Right cardiac atrium (tissue), 5 donors: Measurements from ENCODE around the gene IGF1R. TPM values are rescaled to one million over a fixed set of nuclear protein-coding genes. Genes with fewer than 3 reads are reported as not detected.

ENCODE experiments used
- ATAC-seq, 2 donors: fragments of 200-7000 bp; cut with Tn5 transposase; one replicate each; pipeline versions ENCODE4 v1.8.0 to v1.9.1; 2020; ENCODE audit warnings: moderate library complexity in 2 of 2, mild to moderate bottlenecking in 1 of 2
- DNase-seq, 3 donors: peaks; one replicate each; pipeline ENCODE4 v3.0.0-alpha.2; 2020
- H3K27ac ChIP-seq: one replicate; pipeline ENCODE4 v1.5.1; 2013; ENCODE audit warnings: mild to moderate bottlenecking, low read length, control low read depth, moderate library complexity
- H3K27me3 ChIP-seq: one replicate; pipeline ENCODE4 v1.6.1; 2013; ENCODE audit not compliant: control insufficient read depth, insufficient read depth
- H3K4me1 ChIP-seq: one replicate; pipeline ENCODE4 v1.6.1; 2013; ENCODE audit warnings: low read length; ENCODE audit not compliant: control insufficient read depth, insufficient read depth
- H3K4me3 ChIP-seq: one replicate; pipeline ENCODE4 v1.5.1; 2013; ENCODE audit warnings: low read length, control low read depth
- H3K9me3 ChIP-seq: one replicate; pipeline ENCODE4 v1.6.1; 2013; ENCODE audit warnings: low read length; ENCODE audit not compliant: control insufficient read depth
- WGBS: extraction: QIAGEN DNeasy Blood & Tissue Kit; methylation state at CpG from one replicate; pipeline ENCODE4 v1.1.7; 2013; 5-methylcytosine and 5-hydroxymethylcytosine counted together
- intact Hi-C, 4 donors: fragments of 100-400 bp; cut with DNase I; formaldehyde crosslinking; loops; one replicate each; pipeline versions ENCODE4 v1.11.0 to v1.14.0; 2022 to 2023
- polyA plus RNA-seq: library from polyadenylated mRNA; stranded (reverse); fragments of 200-250 nt; gene quantifications from one replicate; pipeline ENCODE4 v1.2.3, GENCODE V29; 2013
- total RNA-seq, 4 donors: library from RNA; stranded (reverse); fragmentation: NEBNext Ultra II Directional; extraction: Animal tissue kit (Norgen Biotek cat#: 25700); gene quantifications; one replicate each; pipeline ENCODE4 v1.2.1, GENCODE V29; 2021
- donor health status: healthy with polysubstance abuse.
- donor health status: DM: no; HTN: yes; CAD: no.
- donor health status: DM: no; HTN: no; CAD: no.
- donor health status: DM: no; HTN: yes; CAD: no; lungs with severe emphysema.
- donor health status: DM: yes; HTN: yes; CAD: no.

IGF1R gene
- total and polyA plus RNA-seq, 5 donors, result 9.0 to 52.3 (median 34.4) TPM

DNA sequence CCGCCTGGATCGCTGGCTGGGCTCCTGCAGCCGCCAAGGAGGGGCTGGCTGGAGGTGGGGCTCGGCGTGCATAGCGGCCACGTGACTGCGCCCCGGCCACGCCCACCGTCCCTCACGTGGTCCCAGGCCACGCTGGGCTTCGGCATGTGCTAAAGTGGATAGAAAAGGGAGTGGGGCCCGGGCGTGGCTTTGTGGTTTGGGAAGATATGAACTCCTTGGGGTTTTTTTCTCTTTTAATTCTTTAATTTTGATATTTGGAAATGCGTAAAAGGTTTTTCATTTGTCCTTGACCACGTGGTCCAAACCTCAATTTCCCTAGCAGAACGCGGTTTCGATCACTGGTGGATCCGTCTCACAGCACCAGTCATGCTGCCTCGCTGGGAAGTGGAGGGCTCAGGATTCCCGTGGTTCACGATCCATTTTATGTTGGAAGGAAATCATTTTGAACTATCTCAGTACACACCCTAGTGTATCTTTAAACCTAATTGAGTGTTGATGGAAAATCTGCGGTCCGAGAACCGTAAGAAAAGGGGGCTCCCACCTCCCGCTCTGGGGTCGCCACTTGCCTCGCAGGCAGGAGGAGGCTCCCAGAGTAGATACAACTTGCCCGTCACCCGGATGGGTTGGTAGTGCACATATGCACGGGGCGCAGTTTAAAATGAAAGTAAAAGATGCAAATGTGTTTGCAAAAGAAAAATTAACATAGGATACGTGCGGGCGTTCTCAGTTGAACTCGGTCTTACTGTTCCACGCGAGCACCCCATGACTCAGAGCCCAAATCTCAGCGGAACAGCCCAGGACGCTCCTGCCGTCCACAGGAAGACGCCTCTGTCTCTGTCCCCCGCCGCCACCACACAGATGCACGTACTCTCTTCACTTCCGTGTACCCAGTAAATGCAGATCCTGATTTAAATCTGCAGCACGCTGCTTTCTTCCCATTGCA, 217.3 kb downstream of the IGF1R start:
- peak overlapping the region; percentile 53 for H3K27ac ChIP-seq
- 35% methylated on average over 50 of the region's 50 CpGs for WGBS
- ATAC-seq, result peak; percentile 93
- no peaks in the 10 kb centered on the region for H3K9me3 ChIP-seq
- no peaks in the 10 kb centered on the region for H3K27me3 ChIP-seq
- H3K4me1 ChIP-seq, result peaks cover 8% of the 10 kb centered on the region
- H3K4me3 ChIP-seq, result peak overlapping the region; percentile 73
- intact Hi-C loops, result loop anchor here in 1 of 4 donors (10.0 kb wide), 1 partner anchor 349 kb away; no protein-coding TSS in a partner anchor
- peak; percentile 86 to 94 (median 92) for DNase-seq

DNA sequence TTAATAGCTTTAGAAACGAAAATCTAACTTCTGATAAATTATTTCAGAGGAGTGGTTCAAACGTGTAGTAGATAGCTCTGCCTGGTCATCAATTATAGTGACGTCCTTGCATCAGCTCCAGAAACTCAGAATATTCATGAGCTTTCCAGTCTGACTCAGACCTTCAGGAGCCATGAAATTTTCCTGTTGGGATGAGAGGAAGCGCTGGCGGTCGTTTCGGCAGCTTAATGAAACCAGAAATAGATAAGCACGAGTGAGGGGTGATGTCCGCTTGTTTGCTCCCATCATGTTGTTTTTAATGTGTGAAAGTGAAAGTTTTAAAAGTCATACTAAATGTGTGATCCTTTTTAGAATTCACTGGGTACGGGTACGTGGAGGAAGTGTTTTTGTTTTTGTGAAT, 218.2 kb downstream of the IGF1R start:
- 12% methylated on average over 11 of the region's 11 CpGs for WGBS

DNA sequence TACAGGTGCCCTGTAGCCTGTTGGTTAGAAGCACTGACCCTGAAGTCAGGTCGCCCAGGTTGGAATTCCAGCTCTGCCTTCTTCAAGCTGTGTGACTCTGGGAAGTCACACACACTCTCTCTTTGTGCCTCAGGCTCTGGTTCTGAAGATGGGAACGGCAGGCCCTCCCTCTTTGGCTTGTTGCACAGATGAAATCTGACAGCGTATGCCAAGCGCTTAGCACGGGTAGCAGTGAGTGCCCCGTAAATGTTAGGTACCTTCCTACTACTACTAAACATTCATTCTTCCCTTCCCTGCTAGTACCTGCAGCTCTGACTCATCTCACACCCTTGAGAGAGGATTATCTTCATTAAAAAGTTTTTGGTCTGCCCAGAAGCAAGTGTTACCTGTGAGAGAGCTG, 220.2 kb downstream of the IGF1R start:
- DNase-seq (no peak), ATAC-seq (no peak)
- Histone ChIP-seq H3K4me1 (peaks cover 8% of the 10 kb centered on the region), H3K27me3 (no peaks in the 10 kb centered on the region), H3K4me3 (no peak overlapping the region), H3K27ac (peak overlapping the region; percentile 42), H3K9me3 (no peaks in the 10 kb centered on the region)
- WGBS, result 74% methylated on average over 6 of the region's 6 CpGs
- intact Hi-C loops, result loop anchor here in 1 of 4 donors (10.0 kb wide), 1 partner anchor 346 kb away; no protein-coding TSS in a partner anchor

More for the DNA sequence above, 218.2 kb downstream of the IGF1R start:
- H3K4me3 ChIP-seq, result peak overlapping the region; percentile 73
- peaks cover 8% of the 10 kb centered on the region for H3K4me1 ChIP-seq
- intact Hi-C loops, result loop anchor here in 1 of 4 donors (10.0 kb wide), 1 partner anchor 348 kb away; no protein-coding TSS in a partner anchor
- DNase-seq (peak in 1 of 3 donors; percentile 57), ATAC-seq (peak in 1 of 2 donors; percentile 65)
- H3K27me3 ChIP-seq, result no peaks in the 10 kb centered on the region
- H3K27ac ChIP-seq, result peak overlapping the region; percentile 43
- H3K9me3 ChIP-seq, result no peaks in the 10 kb centered on the region

DNA sequence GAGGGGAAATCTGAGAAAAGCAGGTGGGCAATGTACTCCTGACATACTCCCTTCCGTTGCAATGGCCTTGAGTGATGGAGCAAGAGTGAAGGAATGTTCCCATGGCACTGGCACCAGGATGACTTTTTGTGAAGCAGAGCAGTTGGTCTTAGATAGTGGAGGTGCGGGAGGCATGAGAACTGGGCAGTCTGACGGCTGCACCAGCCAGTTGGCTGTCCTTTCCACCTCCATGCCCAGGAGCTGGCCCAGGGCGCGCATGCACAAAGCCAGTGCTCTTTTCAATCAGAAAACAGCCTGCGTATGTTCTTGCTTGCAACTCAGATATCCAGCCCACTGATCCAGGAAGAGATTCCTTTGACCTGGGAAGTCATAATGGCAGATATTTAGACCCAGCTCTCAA, 222.4 kb downstream of the IGF1R start:
- H3K27ac ChIP-seq, result peak overlapping the region; percentile 77
- H3K4me3 ChIP-seq, result no peak overlapping the region
- peaks cover 12% of the 10 kb centered on the region for H3K4me1 ChIP-seq
- no peaks in the 10 kb centered on the region for H3K27me3 ChIP-seq
- H3K9me3 ChIP-seq, result no peaks in the 10 kb centered on the region
- 76% methylated on average over 6 of the region's 6 CpGs for WGBS
- DNase-seq (peak in 2 of 3 donors; percentile 78 to 80), ATAC-seq (peak; percentile 77 to 82)
- intact Hi-C loops, result loop anchor here in 1 of 4 donors (10.0 kb wide), 1 partner anchor 194 kb away; no protein-coding TSS in a partner anchor

DNA sequence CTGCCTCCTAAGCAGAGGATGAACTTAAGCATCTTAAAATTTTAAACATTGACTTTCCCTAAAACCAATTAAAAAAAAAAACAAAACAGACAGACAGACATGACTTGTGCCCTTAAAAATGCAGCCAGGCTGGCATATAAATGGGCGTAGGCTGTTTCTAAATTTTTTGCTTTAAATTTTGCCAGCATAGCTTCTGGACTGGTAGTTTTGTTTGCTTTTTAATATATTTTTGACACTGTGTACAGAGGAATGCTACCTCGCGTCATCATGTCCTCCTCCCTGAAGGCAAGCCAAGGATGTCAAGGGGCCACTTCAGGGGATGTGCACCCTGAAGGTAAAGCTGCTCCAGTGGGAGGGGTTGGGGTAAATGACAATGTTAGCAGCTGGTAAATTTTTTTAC, 224.4 kb downstream of the IGF1R start:
- H3K4me1 ChIP-seq, result peaks cover 12% of the 10 kb centered on the region
- no peaks in the 10 kb centered on the region for H3K9me3 ChIP-seq
- no peak for DNase-seq
- no peak overlapping the region for H3K4me3 ChIP-seq
- intact Hi-C loops, result loop anchor here in 1 of 4 donors (10.0 kb wide), 1 partner anchor 192 kb away; no protein-coding TSS in a partner anchor
- 83% methylated on average over 3 of the region's 3 CpGs for WGBS
- ATAC-seq, result no peak
- H3K27me3 ChIP-seq, result no peaks in the 10 kb centered on the region
- peak overlapping the region; percentile 64 for H3K27ac ChIP-seq

DNA sequence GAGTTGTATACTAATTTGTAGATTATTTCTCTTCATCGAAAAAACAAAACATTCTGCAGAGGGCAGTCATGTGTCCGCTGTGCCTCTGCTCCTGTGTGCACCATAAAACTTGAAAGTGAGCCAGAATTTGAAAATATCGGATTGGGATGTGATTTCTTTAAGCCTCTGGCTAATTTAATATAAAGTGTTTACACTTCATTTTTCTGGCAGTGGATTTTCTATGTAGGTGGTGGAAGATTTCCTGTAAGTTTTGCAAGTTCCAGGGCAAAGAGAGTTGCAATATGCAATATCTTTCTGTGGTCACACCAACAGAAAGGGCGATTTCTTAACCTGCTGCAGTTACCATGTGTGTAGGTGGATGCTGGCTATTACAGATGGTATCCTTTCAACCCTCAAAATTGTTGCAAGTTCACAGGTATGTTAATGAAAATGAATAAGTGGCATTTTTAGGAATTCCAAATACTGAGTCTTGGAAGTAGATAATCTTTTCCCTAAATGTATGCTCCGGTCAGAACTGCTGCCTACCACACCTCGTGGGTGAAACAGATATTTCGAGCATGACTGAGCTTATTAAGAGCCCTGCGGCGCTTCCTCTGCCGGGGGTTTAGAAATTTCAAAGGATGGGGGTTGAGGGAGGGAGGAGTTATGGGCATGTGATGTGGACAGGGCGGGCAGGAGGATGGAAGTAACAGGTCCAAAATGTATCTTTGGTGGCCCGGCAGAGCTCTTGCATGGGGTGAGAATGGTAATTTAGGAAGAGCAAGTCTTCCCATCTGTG, 225.3 kb downstream of the IGF1R start:
- no peaks in the 10 kb centered on the region for H3K9me3 ChIP-seq
- H3K4me3 ChIP-seq, result no peak overlapping the region
- H3K27ac ChIP-seq, result peak overlapping the region; percentile 66
- WGBS, result 51% methylated on average over 12 of the region's 12 CpGs
- intact Hi-C loops, result loop anchor here in 1 of 4 donors (10.0 kb wide), 1 partner anchor 191 kb away; no protein-coding TSS in a partner anchor
- H3K4me1 ChIP-seq, result peaks cover 15% of the 10 kb centered on the region
- H3K27me3 ChIP-seq, result no peaks in the 10 kb centered on the region
- peak in 1 of 3 donors; percentile 46 for DNase-seq
- ATAC-seq, result no peak

DNA sequence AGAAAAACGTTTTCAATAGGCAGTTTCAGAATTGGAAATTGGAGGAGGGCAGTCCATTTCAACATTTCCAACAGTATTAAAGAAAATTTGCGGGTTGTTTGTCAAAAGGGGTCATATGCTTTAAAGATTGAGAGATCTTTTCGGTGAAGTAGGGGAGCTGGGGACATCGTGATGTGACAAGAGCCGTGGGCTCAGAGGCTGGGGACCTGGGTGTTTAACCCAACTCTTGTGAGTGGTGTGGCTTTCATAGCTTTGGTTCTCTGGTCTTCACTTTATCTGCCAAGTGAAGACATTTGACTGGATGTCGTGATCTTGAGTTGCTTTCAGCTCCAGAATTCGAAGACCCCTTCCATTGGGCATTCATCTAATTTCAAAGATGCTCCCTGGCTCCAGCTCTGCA, 226.0 kb downstream of the IGF1R start:
- H3K4me1 ChIP-seq, result peaks cover 15% of the 10 kb centered on the region

DNA sequence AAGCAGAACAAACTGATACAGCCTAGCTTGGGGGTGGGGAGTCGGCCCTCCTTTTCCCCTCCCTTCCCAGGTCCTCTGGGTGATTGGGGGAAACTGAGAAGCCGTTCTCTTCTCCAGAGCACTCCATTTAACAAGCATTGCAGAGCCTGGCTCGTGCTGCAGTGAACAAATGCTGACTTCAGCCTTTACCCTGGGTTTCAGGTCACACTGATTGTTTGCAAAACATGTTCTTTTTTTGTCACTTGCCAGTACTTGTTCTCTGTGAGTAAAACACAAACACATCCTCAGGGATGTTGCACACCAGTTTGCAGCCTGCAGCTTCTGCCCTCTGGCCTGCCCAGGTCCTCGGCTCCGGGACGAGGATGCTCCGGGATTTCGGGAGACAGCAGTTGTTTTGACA, 226.4 kb downstream of the IGF1R start:
- H3K27ac ChIP-seq, result peak overlapping the region; percentile 14
- intact Hi-C loops, result loop anchor here in 1 of 4 donors (10.0 kb wide), 1 partner anchor 190 kb away; no protein-coding TSS in a partner anchor
- no peaks in the 10 kb centered on the region for H3K27me3 ChIP-seq
- WGBS, result 48% methylated on average over 8 of the region's 8 CpGs
- DNase-seq (peak in 2 of 3 donors; percentile 39 to 54), ATAC-seq (peak in 1 of 2 donors; percentile 29)
- H3K9me3 ChIP-seq, result no peaks in the 10 kb centered on the region
- H3K4me1 ChIP-seq, result peaks cover 15% of the 10 kb centered on the region
- H3K4me3 ChIP-seq, result no peak overlapping the region

More for the DNA sequence above, 226.0 kb downstream of the IGF1R start:
- H3K27me3 ChIP-seq, result no peaks in the 10 kb centered on the region
- H3K27ac ChIP-seq, result peak overlapping the region; percentile 14
- WGBS, result 75% methylated on average over 7 of the region's 7 CpGs
- no peak overlapping the region for H3K4me3 ChIP-seq
- intact Hi-C loops, result loop anchor here in 1 of 4 donors (10.0 kb wide), 1 partner anchor 190 kb away; no protein-coding TSS in a partner anchor
- no peaks in the 10 kb centered on the region for H3K9me3 ChIP-seq
- DNase-seq (no peak), ATAC-seq (no peak)

DNA sequence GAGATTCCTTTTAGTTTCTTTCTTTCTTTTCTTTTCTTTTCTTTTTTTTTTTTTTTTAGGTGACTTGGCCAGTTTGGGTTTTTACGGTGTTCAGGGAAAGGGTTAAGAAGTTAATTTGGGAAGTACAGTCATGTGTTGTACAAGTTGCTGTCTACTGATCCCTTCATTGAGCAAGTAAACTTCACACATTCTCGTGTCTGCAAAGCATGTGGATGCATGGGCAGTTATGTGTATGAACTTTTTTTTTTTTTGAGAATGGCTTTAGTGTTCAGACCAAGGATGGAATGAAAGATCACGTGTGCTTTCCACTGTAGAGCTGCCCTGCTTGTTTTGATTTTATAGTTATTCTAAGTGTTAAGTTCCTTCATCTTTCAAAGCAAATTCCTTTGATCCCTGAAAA, 227.0 kb downstream of the IGF1R start:
- peak overlapping the region; percentile 39 for H3K27ac ChIP-seq
- DNase-seq (no peak), ATAC-seq (no peak)
- intact Hi-C loops, result loop anchor here in 1 of 4 donors (10.0 kb wide), 1 partner anchor 189 kb away; no protein-coding TSS in a partner anchor
- no peaks in the 10 kb centered on the region for H3K27me3 ChIP-seq
- no peak overlapping the region for H3K4me3 ChIP-seq
- H3K4me1 ChIP-seq, result peaks cover 14% of the 10 kb centered on the region
- whole genome bisulfite sequencing, result 48% methylated on average over 3 of the region's 3 CpGs
- no peaks in the 10 kb centered on the region for H3K9me3 ChIP-seq
